CD8-positive, alpha-beta memory T cell (primary cell): ENCODE measurements around the gene NAXD. TPM values are rescaled to one million over a fixed set of nuclear protein-coding genes. Genes with fewer than 3 reads are reported as not detected.
"Not testable (repeated sequence)": the region's sequence is repeated elsewhere in the genome, so short reads cannot be mapped to it uniquely, and the experiment has no call there.

Source experiments
- CTCF ChIA-PET: fragments of 350-600 bp; sonication (Branson Sonifier 250); formaldehyde crosslinking; loops from one replicate; lab custom pipeline; 2021; ENCODE audit warnings: antibody characterized with exemption; lab: Charles Lee
- POLR2A ChIA-PET: fragments of 350-600 bp; sonication (Branson Sonifier 250); formaldehyde crosslinking; loops from one replicate; lab custom pipeline; 2021; ENCODE audit warnings: antibody characterized with exemption; lab: Charles Lee
- DNase-seq, 5 donors: peaks; one replicate each; pipeline versions ENCODE4 v3.0.0 to v3.0.0-alpha.2; 2020 to 2022; ENCODE audit warnings: mixed read lengths in 1 of 5
- H3K27ac ChIP-seq: one replicate; pipeline ENCODE4 v1.7.0; 2013; ENCODE audit warnings: low read depth, mild to moderate bottlenecking, low read length, moderate library complexity
- H3K27me3 ChIP-seq: 2 replicates; pipeline ENCODE4 v1.7.0; 2013; ENCODE audit warnings: low read length, mild to moderate bottlenecking; ENCODE audit not compliant: insufficient read depth, poor library complexity, severe bottlenecking
- H3K36me3 ChIP-seq: 2 replicates; pipeline ENCODE4 v1.7.0; 2013; ENCODE audit warnings: mild to moderate bottlenecking, low read length, moderate library complexity; ENCODE audit not compliant: insufficient read depth
- H3K4me1 ChIP-seq: 2 replicates; pipeline ENCODE4 v1.7.0; 2013; ENCODE audit warnings: mild to moderate bottlenecking, low read length, moderate library complexity; ENCODE audit not compliant: insufficient read depth
- H3K4me3 ChIP-seq: 2 replicates; pipeline ENCODE4 v1.7.0; 2013; ENCODE audit warnings: mild to moderate bottlenecking, low read length
- H3K9me3 ChIP-seq: 2 replicates; pipeline ENCODE4 v1.7.0; 2013; ENCODE audit warnings: mild to moderate bottlenecking, low read length
- H3K27ac Mint-ChIP-seq, 8 donors: one replicate each; pipeline ENCODE4 v1.8.0; 2020 to 2021; ENCODE audit warnings: mixed read lengths in 8 of 8, mild to moderate bottlenecking in 6 of 8, inconsistent platforms in 3 of 8, moderate library complexity in 3 of 8
- H3K27me3 Mint-ChIP-seq, 2 donors: one replicate each; pipeline ENCODE4 v1.8.0; 2020 to 2021; ENCODE audit warnings: mixed read lengths in 2 of 2, mild to moderate bottlenecking in 1 of 2, moderate library complexity in 1 of 2
- H3K36me3 Mint-ChIP-seq, 3 donors: one replicate each; pipeline ENCODE4 v1.8.0; 2020 to 2021; ENCODE audit warnings: mixed read lengths in 3 of 3, inconsistent platforms in 1 of 3, mild to moderate bottlenecking in 1 of 3
- H3K4me1 Mint-ChIP-seq, 3 donors: one replicate each; pipeline ENCODE4 v1.8.0; 2020 to 2021; ENCODE audit warnings: mixed read lengths in 3 of 3, inconsistent platforms in 1 of 3, mild to moderate bottlenecking in 1 of 3
- H3K4me3 Mint-ChIP-seq, 7 donors: one replicate each; pipeline ENCODE4 v1.8.0; 2020 to 2021; ENCODE audit warnings: mixed read lengths in 7 of 7, mild to moderate bottlenecking in 6 of 7, moderate library complexity in 4 of 7, inconsistent platforms in 2 of 7
- H3K9me3 Mint-ChIP-seq, 5 donors: one replicate each; pipeline ENCODE4 v1.8.0; 2020 to 2022; ENCODE audit warnings: mixed read lengths in 5 of 5, mild to moderate bottlenecking in 3 of 5, moderate library complexity in 2 of 5, inconsistent platforms in 1 of 5
- polyA plus RNA-seq: library from polyadenylated mRNA; unstranded; fragments of 300-500 nt; fragmentation: Illumina TruSeq; gene quantifications from one replicate; pipeline ENCODE4 v1.2.3, GENCODE V29; 2021
- total RNA-seq, 2 experiments: library from RNA; stranded (reverse); gene quantifications; one replicate each; pipeline ENCODE4 v1.2.3, GENCODE V29; 2021

The NAXD gene
- total RNA-seq (10 to 100 TPM; 19.9 to 20.7 TPM), polyA plus RNA-seq (17.0 TPM)

- peak; percentile 43 to 82 (median 68) for DNase-seq
- peak within 1 kb of the TSS; percentile 86 for H3K4me3 ChIP-seq
- H3K27ac Mint-ChIP-seq: peak within 1 kb of the TSS; percentile 36 to 97 (median 91)
- peaks cover 35 to 57% (median 50%) of the 10 kb centered on the region in 3 donors for H3K4me1 Mint-ChIP-seq
- ChIA-PET POLR2A (interaction anchor here (0.6 to 1.2 kb wide), 5 partner anchors 43 to 298 kb away, joined by 3 to 5 read pairs (median 4); no protein-coding TSS in a partner anchor), CTCF (interaction anchor here (1.2 to 1.5 kb wide), 2 partner anchors 22 to 29 kb away, joined by 3 to 5 read pairs; no protein-coding TSS in a partner anchor)
- H3K27ac ChIP-seq: peak within 1 kb of the TSS; percentile 62
- H3K36me3 Mint-ChIP-seq: peaks cover 0 to 14% (median 0%) of the 10 kb centered on the region in 3 donors
- no peaks in the 10 kb centered on the region for H3K9me3 ChIP-seq
- no peaks in the 10 kb centered on the region for H3K9me3 Mint-ChIP-seq
- H3K36me3 ChIP-seq: no peaks in the 10 kb centered on the region
- H3K4me3 Mint-ChIP-seq: peak within 1 kb of the TSS; percentile 89 to 97 (median 93)
- no peaks in the 10 kb centered on the region for H3K27me3 Mint-ChIP-seq
- no peaks in the 10 kb centered on the region for H3K27me3 ChIP-seq
- peaks cover 19% of the 10 kb centered on the region for H3K4me1 ChIP-seq
Measured at GRCh38 chr13:110615322-110616102, at the start of gene NAXD. Gene NAXD, plus strand, starts transcription at chr13:110615545. Its CDS starts 57 bp downstream, at chr13:110615602.

- Histone ChIP-seq H3K4me3 (no peak overlapping the region), H3K4me1 (peaks cover 9% of the 10 kb centered on the region), H3K9me3 (no peaks in the 10 kb centered on the region), H3K27me3 (no peaks in the 10 kb centered on the region), H3K27ac (no peak overlapping the region), H3K36me3 (no peaks in the 10 kb centered on the region)
- DNase-seq: no peak
- Mint-ChIP-seq H3K36me3 (peaks cover 0 to 4% (median 0%) of the 10 kb centered on the region in 3 donors), H3K27me3 (peaks cover 13 to 25% of the 10 kb centered on the region in 2 donors), H3K9me3 (peaks cover 0 to 2% (median 0%) of the 10 kb centered on the region in 5 donors), H3K4me1 (peaks cover 7 to 21% (median 10%) of the 10 kb centered on the region in 3 donors), H3K4me3 (no peak overlapping the region), H3K27ac (no peak overlapping the region)
- POLR2A ChIA-PET: no interaction called here
- CTCF ChIA-PET: no interaction called here
Measured at GRCh38 chr13:110566171-110566570, 49.2 kb upstream of the NAXD start.

- ChIA-PET CTCF (no interaction called here), POLR2A (no interaction called here)
- Histone ChIP-seq H3K4me3 (no peak overlapping the region), H3K4me1 (no peaks in the 10 kb centered on the region), H3K9me3 (no peaks in the 10 kb centered on the region), H3K27me3 (no peaks in the 10 kb centered on the region), H3K36me3 (no peaks in the 10 kb centered on the region), H3K27ac (no peak overlapping the region)
- Mint-ChIP-seq H3K27ac (no peak overlapping the region), H3K27me3 (peaks cover 18 to 33% of the 10 kb centered on the region in 2 donors), H3K4me3 (no peak overlapping the region), H3K9me3 (peaks cover 0 to 2% (median 0%) of the 10 kb centered on the region in 5 donors), H3K4me1 (peaks cover 3 to 5% (median 4%) of the 10 kb centered on the region in 3 donors), H3K36me3 (no peaks in the 10 kb centered on the region)
- no peak for DNase-seq
Measured at GRCh38 chr13:110568612-110569011, 46.7 kb upstream of the NAXD start.

GRCh38 chr13:110569962-110570361, 45.4 kb upstream of the NAXD start:
- H3K9me3 ChIP-seq, H3K4me3 Mint-ChIP-seq, H3K27ac ChIP-seq, DNase-seq, H3K27me3 ChIP-seq, H3K36me3 Mint-ChIP-seq, H3K4me1 ChIP-seq, H3K4me3 ChIP-seq, CTCF ChIA-PET, H3K36me3 ChIP-seq, H3K4me1 Mint-ChIP-seq, POLR2A ChIA-PET, H3K9me3 Mint-ChIP-seq: not testable (repeated sequence)
- H3K27ac Mint-ChIP-seq: peak overlapping the region in 1 of 8 donors; percentile 44
- H3K27me3 Mint-ChIP-seq: peaks cover 19 to 43% of the 10 kb centered on the region in 2 donors

GRCh38 chr13:110570886-110571285, 44.5 kb upstream of the NAXD start:
- peaks cover 5 to 9% (median 5%) of the 10 kb centered on the region in 3 donors for H3K4me1 Mint-ChIP-seq
- no peaks in the 10 kb centered on the region for H3K4me1 ChIP-seq
- no peak overlapping the region for H3K27ac Mint-ChIP-seq
- no peaks in the 10 kb centered on the region for H3K9me3 ChIP-seq
- H3K27me3 Mint-ChIP-seq: peaks cover 25 to 52% of the 10 kb centered on the region in 2 donors
- H3K27me3 ChIP-seq: peaks cover 5% of the 10 kb centered on the region
- H3K36me3 ChIP-seq: no peaks in the 10 kb centered on the region
- no peak for DNase-seq
- H3K9me3 Mint-ChIP-seq: peaks cover 0 to 2% (median 0%) of the 10 kb centered on the region in 5 donors
- CTCF ChIA-PET: no interaction called here
- no peak overlapping the region for H3K27ac ChIP-seq
- POLR2A ChIA-PET: no interaction called here
- H3K4me3 Mint-ChIP-seq: no peak overlapping the region
- H3K4me3 ChIP-seq: no peak overlapping the region
- no peaks in the 10 kb centered on the region for H3K36me3 Mint-ChIP-seq

- Mint-ChIP-seq H3K27me3 (peaks cover 25 to 59% of the 10 kb centered on the region in 2 donors), H3K4me3 (no peak overlapping the region), H3K36me3 (no peaks in the 10 kb centered on the region), H3K9me3 (peaks cover 0 to 2% (median 0%) of the 10 kb centered on the region in 5 donors), H3K27ac (no peak overlapping the region), H3K4me1 (peaks cover 8 to 12% (median 8%) of the 10 kb centered on the region in 3 donors)
- Histone ChIP-seq H3K4me3 (no peak overlapping the region), H3K27me3 (peaks cover 5% of the 10 kb centered on the region), H3K27ac (no peak overlapping the region), H3K4me1 (no peaks in the 10 kb centered on the region), H3K36me3 (no peaks in the 10 kb centered on the region), H3K9me3 (no peaks in the 10 kb centered on the region)
- DNase-seq: no peak
- ChIA-PET CTCF (no interaction called here), POLR2A (interaction anchor here (0.6 to 0.7 kb wide), 2 partner anchors 44 to 163 kb away, joined by 3 to 4 read pairs; no protein-coding TSS in a partner anchor)
Measured at GRCh38 chr13:110571896-110572777, 43.2 kb upstream of the NAXD start.

- Mint-ChIP-seq H3K4me1 (peaks cover 8 to 12% (median 8%) of the 10 kb centered on the region in 3 donors), H3K27me3 (peaks cover 23 to 59% of the 10 kb centered on the region in 2 donors), H3K4me3 (no peak overlapping the region), H3K36me3 (no peaks in the 10 kb centered on the region), H3K27ac (no peak overlapping the region), H3K9me3 (peaks cover 0 to 2% (median 0%) of the 10 kb centered on the region in 5 donors)
- DNase-seq: no peak
- Histone ChIP-seq H3K27me3 (peaks cover 5% of the 10 kb centered on the region), H3K36me3 (no peaks in the 10 kb centered on the region), H3K4me1 (no peaks in the 10 kb centered on the region), H3K9me3 (no peaks in the 10 kb centered on the region), H3K4me3 (no peak overlapping the region), H3K27ac (no peak overlapping the region)
- CTCF ChIA-PET: no interaction called here
- POLR2A ChIA-PET: interaction anchor here (0.6 to 0.7 kb wide), 2 partner anchors 43 to 162 kb away, joined by 3 to 4 read pairs; no protein-coding TSS in a partner anchor
Measured at GRCh38 chr13:110572778-110573118, 42.6 kb upstream of the NAXD start.
